Lower leg skin (tissue), 4 donors: ENCODE data around the gene ADAM33. TPM values are rescaled to one million over a fixed set of nuclear protein-coding genes. Genes with fewer than 3 reads are reported as not detected.

ENCODE experiments used
- DNase-seq, 2 donors: peaks; one replicate each; pipeline ENCODE4 v3.0.0-alpha.2; 2019; ENCODE audit warnings: low spot score in 2 of 2
- H3K4me3 ChIP-seq: fragments of 200-600 bp; sonication (generic); 2 replicates; pipeline ENCODE4 v1.5.1; 2017; ENCODE audit warnings: mild to moderate bottlenecking, low read depth; ENCODE audit not compliant: poor library complexity, severe bottlenecking
- POLR2A ChIP-seq, 2 donors: fragments of 450-650 bp; IDR thresholded peaks; one replicate each; pipeline ENCODE4 v1.6.1; 2016 to 2017; ENCODE audit warnings: antibody characterized with exemption in 2 of 2, mild to moderate bottlenecking in 1 of 2, moderate library complexity in 1 of 2
- WGBS, 2 donors: methylation state at CpG; one replicate each; pipeline ENCODE4 v1.1.5; 2018; 5-methylcytosine and 5-hydroxymethylcytosine counted together
- intact Hi-C: fragments of 100-400 bp; cut with DNase I; formaldehyde crosslinking; loops from one replicate; pipeline ENCODE4 v1.15.0; 2023; ENCODE audit warnings: low total_unique reads
- total RNA-seq, 4 donors: library from RNA; depleted of rRNA; stranded (reverse); fragments of >200 nt; gene quantifications; one replicate each; pipeline ENCODE4 v1.1.0, GENCODE V29; 2016
- TF ChIP-seq, protein P1 (sequence below), 3 donors: fragments of 450-650 bp; IDR thresholded peaks; one replicate each; pipeline ENCODE4 v1.5.1; 2016; ENCODE audit warnings: antibody characterized with exemption in 3 of 3, mild to moderate bottlenecking in 3 of 3, moderate library complexity in 2 of 3

Gene ADAM33
- total RNA-seq, 4 donors from 2014 or later: 8.0 to 13.7 (median 11.1) TPM

DNA sequence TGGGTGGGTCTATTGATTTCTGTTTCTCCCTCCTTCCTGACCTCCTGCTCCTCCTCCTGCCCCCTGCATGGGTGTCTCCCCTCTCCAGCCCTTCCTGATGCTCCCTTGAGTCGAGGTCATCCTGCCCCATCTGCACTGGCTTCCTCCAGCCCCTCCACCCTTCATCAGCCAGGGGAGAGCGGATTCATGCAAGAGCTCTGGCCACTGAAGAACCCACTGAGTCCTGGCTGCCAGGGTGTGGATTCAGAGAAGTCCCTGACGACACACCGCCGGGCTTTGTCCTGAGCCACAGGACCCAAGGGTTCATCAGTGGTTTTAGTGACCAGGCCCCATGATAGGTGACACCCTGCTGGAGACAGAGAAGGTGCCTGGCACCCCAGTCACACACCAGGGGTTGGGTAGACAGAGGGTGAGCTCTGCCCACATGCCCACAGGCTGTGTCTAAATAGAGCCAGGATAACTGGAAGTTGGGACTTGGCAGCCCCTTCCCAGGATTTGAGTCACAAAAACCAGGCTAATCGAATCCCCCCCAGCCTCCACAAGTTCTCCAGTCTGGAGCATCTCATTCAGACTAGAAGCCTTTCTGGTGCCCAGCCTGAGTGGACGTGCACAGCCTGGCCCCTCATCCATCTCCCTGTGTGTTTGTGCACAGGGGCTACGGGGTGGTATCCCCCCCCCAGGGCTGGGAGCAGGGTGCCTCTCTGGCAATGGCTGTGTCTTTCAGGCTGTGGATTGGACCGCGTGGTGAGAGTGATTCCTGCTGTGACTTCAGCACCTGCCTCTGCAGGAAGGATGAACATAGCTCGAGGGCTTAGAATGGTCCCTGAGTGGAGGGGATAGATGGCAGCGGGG is 19.8 kb downstream of the ADAM33 start:
- no peak for TF ChIP-seq POLR2A (IDR thresholded peaks at IDR 0.05)
- TF ChIP-seq, protein P1, sequence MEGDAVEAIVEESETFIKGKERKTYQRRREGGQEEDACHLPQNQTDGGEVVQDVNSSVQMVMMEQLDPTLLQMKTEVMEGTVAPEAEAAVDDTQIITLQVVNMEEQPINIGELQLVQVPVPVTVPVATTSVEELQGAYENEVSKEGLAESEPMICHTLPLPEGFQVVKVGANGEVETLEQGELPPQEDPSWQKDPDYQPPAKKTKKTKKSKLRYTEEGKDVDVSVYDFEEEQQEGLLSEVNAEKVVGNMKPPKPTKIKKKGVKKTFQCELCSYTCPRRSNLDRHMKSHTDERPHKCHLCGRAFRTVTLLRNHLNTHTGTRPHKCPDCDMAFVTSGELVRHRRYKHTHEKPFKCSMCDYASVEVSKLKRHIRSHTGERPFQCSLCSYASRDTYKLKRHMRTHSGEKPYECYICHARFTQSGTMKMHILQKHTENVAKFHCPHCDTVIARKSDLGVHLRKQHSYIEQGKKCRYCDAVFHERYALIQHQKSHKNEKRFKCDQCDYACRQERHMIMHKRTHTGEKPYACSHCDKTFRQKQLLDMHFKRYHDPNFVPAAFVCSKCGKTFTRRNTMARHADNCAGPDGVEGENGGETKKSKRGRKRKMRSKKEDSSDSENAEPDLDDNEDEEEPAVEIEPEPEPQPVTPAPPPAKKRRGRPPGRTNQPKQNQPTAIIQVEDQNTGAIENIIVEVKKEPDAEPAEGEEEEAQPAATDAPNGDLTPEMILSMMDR (IDR thresholded peaks at IDR 0.05): no peak
- intact Hi-C loops: no loop called here
- no peak for DNase-seq
- no peak overlapping the region for H3K4me3 ChIP-seq
- 64 to 66% methylated on average over 12 of the region's 12 CpGs for WGBS, 2 donors

DNA sequence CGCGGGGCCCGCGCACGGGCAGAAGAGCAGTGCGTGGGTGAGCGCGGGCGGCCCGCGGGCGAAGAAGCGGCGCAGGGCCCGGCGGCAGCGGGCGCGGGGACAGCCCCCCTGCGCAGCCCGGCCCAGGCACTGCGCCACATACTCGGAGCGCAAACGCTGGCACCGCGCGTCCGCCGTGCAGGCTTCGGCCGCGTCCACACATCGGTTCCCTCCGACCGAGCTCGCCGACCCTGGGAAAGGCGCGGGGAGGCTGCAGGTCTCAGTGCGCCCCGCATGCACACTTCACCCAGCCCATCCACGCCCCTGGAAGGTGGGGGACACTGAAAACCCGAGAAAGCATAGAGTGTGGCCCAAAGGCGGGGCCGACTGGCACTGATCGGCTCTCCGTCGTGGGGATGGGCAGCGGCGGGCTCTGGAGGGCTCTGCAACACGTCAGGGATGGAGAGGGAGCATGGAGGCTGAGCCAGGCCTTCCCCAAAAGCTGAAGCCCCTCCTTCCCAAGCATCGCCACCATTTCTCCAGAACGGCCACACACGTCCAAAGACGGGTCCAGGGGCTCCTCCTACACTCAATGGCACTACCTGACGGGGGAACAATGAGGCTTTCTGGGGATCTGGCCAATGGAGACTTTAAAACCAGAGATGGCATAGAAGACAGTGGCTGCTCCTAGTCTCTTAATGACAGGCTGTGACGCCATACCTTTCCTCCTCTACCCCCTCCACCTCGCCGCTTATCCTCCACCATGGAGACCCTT is 20.6 kb downstream of the ADAM33 start:
- no peak overlapping the region for H3K4me3 ChIP-seq
- TF ChIP-seq, protein P1 (IDR thresholded peaks at IDR 0.05): no peak
- TF ChIP-seq POLR2A (IDR thresholded peaks at IDR 0.05): no peak
- intact Hi-C loops: no loop called here
- WGBS, 2 donors: 13 to 47% methylated on average over 17 to 59 of the region's 60 CpGs
- peak in 1 of 2 donors; percentile 77 for DNase-seq

DNA sequence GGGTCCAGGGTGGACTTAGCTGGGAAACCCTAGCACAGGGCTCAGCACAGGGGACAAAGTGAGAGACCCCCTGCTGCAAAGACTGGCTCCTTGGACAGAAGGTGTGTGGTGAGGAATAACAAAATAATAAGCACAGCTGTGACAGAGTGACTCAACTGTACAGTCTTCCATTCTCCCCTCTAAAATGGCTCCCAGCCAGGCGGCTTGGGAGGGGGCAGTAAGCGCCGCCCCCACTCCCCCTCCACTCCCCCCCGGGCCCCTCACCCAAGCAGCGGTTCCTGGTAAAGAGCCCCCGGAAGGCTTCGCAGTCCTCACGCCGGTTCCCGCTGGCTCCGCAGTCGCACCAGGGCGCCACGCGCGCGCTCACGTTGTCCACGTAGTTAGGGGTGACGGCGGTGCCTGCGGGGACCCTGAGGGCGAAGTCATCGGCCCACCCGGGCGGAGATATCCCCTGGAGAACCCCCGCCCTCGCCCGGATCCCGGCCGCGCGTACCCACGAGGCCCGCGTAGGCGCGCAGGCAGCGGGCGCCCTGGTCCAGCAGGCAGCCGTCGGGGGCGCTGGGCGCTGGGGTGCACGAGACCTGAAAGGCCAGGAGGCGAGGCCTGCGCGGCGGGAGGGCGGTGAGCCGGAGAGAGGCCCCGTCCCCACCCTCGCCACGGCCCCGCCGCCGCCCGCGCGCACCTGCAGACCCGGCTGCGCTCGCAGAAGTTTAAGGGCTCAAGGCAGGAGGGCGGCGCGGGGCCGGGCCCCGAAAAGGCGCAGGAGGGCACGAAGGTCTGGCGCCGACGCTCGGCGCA is 21.3 kb downstream of the ADAM33 start:
- intact Hi-C loops: no loop called here
- DNase-seq: peak in 1 of 2 donors; percentile 75
- no peak for TF ChIP-seq POLR2A (IDR thresholded peaks at IDR 0.05)
- TF ChIP-seq, protein P1 (IDR thresholded peaks at IDR 0.05): no peak
- no peak overlapping the region for H3K4me3 ChIP-seq
- WGBS, 2 donors: 5 to 7% methylated on average over 26 to 27 of the region's 75 CpGs

DNA sequence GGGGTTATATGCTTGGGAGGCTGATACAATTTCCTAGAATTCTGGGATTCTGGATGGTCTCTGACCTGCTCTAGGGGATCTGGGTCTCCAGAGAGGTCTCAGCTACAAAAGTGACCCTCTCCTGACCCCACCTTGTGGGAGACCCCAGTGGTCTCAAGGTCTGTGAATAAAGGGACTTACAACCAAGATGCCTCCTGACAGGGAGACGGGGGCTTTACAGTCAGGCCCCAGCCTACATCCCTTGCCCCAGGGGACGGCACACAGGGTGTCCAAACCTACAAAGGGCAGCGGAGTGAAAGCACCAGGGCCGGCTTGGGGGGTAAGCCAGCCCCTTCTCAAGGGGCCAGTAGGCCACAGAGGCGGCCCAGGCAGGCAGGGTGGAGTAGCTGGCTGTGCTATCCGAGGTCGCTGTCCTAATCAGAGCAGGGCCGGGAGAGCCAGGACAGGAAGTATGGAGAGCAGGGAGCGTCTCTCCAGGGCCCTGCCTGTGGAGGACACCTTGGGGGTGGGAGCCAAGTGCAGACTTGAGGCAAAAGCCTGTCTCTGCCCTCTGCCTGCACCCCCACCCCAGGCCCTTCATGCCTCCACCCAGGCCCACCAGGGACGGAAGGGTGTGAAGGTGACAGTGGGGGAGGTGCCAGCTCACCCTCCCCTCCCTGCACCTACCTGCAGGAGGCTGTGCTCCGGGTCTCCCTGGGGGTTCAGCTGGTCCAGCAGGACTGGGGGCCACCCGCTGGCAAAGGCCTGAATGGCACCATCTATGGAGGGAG is 22.1 kb downstream of the ADAM33 start:
- intact Hi-C loops: no loop called here
- TF ChIP-seq, protein P1 (IDR thresholded peaks at IDR 0.05): no peak
- TF ChIP-seq POLR2A (IDR thresholded peaks at IDR 0.05): no peak
- no peak overlapping the region for H3K4me3 ChIP-seq
- WGBS, 2 donors: 66 to 75% methylated on average over 10 to 12 of the region's 12 CpGs
- peak in 1 of 2 donors; percentile 49 for DNase-seq
